ENCODE measurements around the gene TP63. TPM values are rescaled to one million over a fixed set of nuclear protein-coding genes. Genes with fewer than 3 reads are reported as not detected.

The TP63 gene
- total RNA-seq, 1 donor from 2014 or later, result not detected

- no peak overlapping the region for H3K4me3 ChIP-seq (ENCODE audit: low read depth, low read length)
- DNase-seq (ENCODE audit: low read depth), result peak; percentile 77
- no peak for TF ChIP-seq CTCF (conservative IDR thresholded peaks at IDR 0.05; ENCODE audit: low read depth, low read length)
These were observed 193.6 kb downstream of the TP63 start for GRCh38 chr3:189824629-189825312.

- no peak for TF ChIP-seq CTCF (conservative IDR thresholded peaks at IDR 0.05; ENCODE audit: low read depth, low read length)
- no peak overlapping the region for H3K4me3 ChIP-seq (ENCODE audit: low read depth, low read length)
- no peak for DNase-seq (ENCODE audit: low read depth)
These were observed 195.4 kb downstream of the TP63 start for GRCh38 chr3:189826566-189826965.

- DNase-seq (ENCODE audit: low read depth), result no peak
- H3K4me3 ChIP-seq (ENCODE audit: low read depth, low read length), result no peak overlapping the region
- no peak for TF ChIP-seq CTCF (conservative IDR thresholded peaks at IDR 0.05; ENCODE audit: low read depth, low read length)
These were observed 195.9 kb downstream of the TP63 start for GRCh38 chr3:189827108-189827507.

GRCh38 chr3:189830401-189830800 is 199.2 kb downstream of the TP63 start:
- H3K4me3 ChIP-seq (ENCODE audit: low read depth, low read length), result no peak overlapping the region
- TF ChIP-seq CTCF (conservative IDR thresholded peaks at IDR 0.05; ENCODE audit: low read depth, low read length), result no peak
- no peak for DNase-seq (ENCODE audit: low read depth)

- DNase-seq (ENCODE audit: low read depth), result no peak
- no peak overlapping the region for H3K4me3 ChIP-seq (ENCODE audit: low read depth, low read length)
- no peak for TF ChIP-seq CTCF (conservative IDR thresholded peaks at IDR 0.05; ENCODE audit: low read depth, low read length)
These were observed 202.1 kb downstream of the TP63 start for GRCh38 chr3:189833266-189833665.

GRCh38 chr3:189833996-189834395 is 202.8 kb downstream of the TP63 start:
- no peak for DNase-seq (ENCODE audit: low read depth)
- no peak overlapping the region for H3K4me3 ChIP-seq (ENCODE audit: low read depth, low read length)
- no peak for TF ChIP-seq CTCF (conservative IDR thresholded peaks at IDR 0.05; ENCODE audit: low read depth, low read length)

GRCh38 chr3:189834462-189834861 is 203.3 kb downstream of the TP63 start:
- no peak overlapping the region for H3K4me3 ChIP-seq (ENCODE audit: low read depth, low read length)
- DNase-seq (ENCODE audit: low read depth), result no peak

More at GRCh38 chr3:189834462-189834861, 203.3 kb downstream of the TP63 start:
- TF ChIP-seq CTCF (conservative IDR thresholded peaks at IDR 0.05; ENCODE audit: low read depth, low read length), result no peak
